GM19043 (cell line): ENCODE results near the gene DPYD.
A peak's percentile ranks its signal among the peaks of the same experiment; 100 is the strongest.

Experiments
- ATAC-seq: cut with Tn5 transposase; IDR thresholded peaks from one replicate; pipeline ENCODE4 v1.9.1; 2021; ENCODE audit warnings: low read depth; ENCODE audit not compliant: unreplicated experiment

The DPYD gene

DNA sequence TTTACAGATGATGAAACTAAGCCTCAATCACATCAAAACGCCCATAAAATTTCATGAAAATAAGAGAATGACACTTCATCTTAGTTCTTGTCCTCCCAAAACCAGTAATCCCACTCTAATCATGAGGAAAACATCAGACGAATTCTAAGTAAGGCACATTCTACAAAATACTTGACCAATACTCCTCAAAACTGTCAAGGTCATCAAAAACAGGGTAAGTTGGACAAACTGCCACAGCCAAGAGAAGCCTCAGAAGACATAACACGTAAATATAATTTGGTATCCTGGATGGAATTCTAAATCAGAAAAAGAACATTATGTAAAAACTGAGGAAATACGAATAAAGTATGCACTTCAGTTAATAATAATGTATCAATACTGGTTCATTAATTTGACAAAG, 128.2 kb downstream of the DPYD start:
- no peak for ATAC-seq

DNA sequence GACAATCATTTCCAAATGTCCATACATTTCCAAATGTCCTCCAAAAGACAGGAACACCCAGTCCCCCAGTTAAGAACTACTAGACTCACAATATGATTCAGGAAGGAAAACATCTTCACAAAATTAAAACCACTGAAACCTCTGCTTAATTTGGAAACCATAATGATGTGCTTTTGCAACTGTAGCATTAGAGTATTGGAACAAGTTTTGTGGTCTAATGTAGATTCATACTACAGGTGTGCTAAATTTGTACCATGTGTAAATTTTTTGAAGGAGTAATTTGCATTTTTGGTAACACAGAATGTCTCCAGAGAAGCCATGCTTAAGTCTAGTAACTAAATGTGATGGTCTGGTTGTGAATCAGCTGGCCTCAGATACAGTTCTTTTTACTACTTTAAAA, 129.6 kb downstream of the DPYD start:
- ATAC-seq: peak; percentile 76

DNA sequence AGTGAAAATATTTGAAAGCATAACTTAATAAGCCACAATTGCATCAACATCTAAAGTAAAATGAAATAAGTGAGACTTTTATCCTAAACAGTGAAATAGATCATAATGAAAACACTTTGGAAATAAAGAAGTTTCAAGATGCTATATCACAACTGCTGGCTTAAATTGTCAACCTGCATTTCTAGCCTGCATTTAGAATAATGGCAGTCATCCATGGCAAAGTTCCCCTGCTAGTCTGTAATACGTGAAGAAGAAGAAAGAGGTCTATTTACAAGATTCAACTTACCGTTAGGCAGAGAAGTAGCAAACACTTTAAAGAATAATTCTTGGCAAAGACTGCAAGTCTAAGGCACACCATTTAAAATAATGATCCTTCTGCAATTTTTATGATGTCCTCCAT, 133.6 kb downstream of the DPYD start:
- no peak for ATAC-seq

DNA sequence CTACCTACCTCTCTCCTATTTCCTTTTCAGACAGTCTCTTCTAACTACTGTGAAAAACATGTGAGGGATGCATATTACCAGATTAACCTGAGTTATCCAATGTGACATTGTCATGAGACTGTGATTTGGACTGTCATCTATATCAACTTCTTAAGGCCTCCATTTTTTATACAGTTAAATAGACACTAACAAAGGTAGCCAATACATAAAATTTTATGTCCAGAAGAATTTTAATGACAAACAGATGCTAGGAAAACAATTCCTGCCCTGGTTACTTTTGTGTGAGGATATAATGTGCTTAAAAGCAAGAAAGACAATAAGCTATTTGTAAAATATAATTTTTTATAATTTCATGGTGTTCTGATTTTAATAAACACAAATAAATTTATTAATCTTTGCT, 136.2 kb downstream of the DPYD start:
- ATAC-seq: no peak

DNA sequence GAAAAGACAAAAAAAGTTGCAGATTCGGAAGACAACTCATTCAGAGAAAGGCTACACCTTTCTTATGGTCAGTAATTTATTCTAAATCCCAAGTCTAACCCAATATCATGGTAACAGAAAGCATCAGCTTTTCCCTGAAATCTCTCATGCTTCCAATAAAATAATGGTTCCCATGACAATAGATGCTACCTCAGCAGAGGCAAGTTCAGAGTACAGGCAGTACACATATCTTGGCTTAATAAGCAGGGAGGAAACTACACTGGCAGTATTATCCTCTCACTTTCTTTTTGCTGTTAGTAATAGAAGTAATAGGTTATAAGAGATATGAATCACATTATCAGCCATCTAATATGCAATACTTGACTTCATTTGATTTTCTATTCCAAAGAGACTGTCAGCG, 137.1 kb downstream of the DPYD start:
- ATAC-seq: no peak

DNA sequence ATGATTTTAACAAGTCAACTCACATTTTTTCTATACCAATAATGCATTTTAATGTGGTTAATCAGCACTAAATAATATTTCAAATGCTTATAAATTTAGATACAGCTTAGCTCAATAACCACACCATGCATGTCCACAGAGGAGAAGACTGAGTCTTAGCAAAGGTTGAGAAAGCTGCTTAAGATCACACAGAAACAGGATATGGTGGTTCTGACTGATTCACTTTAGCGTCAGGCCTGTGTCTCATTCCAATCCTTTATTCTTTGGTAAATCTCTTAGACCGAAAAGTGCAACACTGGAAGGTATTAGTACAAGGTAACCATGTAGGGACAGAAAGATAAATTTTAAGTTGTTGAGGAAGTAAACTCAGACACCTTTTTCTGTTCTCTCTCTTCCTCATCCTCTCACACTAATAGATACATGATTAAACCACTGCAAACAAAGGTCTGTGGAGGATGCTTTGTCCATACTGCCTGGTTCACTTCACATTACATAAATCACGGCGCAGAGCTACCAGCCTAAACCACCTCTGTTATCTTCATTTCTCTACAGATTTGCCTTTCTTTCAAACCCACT, 139.0 kb downstream of the DPYD start:
- ATAC-seq: peak; percentile 73

DNA sequence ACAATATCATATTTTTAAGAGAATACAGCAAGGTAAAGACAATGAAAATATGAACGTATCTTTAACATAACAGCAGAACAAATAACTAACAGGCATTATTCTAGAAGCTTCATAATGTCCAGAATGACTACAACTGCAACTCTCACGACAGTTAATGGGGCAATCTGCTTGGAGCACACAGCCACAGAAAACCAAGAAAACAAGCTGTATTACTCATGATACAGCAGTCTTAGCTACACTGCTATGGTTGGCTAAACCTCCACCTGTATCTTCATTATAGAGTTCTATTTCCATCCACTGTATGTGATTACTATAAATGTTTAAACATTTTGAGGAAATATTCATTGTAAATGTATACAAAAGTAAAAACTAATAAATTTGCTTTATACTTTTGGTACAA, 139.9 kb downstream of the DPYD start:
- ATAC-seq: no peak

DNA sequence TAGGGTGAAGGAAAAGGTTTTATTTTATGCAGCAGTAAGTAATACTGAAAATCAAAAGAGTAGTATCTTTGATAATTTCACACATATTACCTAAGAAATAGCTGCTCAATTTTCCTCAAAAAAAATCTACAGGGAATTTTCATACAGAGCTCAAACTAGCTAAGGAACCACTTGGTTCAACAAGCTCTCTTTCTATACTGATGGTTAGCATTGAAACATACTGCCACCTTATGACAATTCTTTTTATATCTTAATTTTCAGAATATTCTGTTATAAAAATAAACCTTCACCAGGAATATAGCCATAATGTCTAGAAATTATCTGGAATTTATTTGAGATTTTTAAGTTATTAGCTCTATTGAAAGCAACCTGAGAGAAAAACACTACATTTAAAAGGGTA, 142.1 kb downstream of the DPYD start:
- ATAC-seq: no peak

DNA sequence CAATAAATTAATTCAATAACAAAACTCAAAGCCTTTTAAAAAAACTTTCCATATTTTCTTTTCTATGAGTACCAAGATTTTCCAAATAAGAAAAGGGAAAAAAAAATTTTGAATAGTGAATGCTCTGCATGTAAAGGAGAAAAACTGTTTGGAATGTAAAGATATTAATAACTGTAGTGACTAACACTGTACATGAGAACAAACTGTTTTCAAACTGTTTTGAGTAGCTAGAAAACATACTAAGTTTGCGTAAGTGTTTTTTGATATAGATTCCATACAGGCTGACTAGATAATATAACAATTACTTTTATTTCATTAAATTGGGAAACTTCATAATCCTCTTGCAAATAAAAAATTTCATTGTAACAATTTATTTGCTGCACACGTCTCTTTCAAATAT, 150.5 kb downstream of the DPYD start:
- no peak for ATAC-seq

DNA sequence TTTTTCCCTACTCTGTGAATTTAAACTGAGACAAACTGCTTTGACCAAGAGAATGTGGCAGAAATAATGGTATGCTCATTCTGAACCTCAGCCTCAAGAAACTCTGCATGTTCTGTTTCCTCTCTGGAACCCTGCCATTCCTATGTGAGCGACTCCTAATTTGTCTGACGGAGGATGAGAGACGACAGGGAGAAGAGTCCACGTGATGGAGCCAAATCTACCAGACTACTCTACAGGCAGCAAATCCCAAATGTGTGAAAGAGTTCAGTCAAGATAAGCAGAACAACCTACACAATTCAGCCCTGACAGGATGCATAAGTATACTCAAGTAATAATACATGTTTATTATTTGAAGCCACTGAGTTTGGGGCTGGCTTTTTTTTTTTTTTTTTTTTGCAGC, 153.5 kb downstream of the DPYD start:
- ATAC-seq: no peak

DNA sequence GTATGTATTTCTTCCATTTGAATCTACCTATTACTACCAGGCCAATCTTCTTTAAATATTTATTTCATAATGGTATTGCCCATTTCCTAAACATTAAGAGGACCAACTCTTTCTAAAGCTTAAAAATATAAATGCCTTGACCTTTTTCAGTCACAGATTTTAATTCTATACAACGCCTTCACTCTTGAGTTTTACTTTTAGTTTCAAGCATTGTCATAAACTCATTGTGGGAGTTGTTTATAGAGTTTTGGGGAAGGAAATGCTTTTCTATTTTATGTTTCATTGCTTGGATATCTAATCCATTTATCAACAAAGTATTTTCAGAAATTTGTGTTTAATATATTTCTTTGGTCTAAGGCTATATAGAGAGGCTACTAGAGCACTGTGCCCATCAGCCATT, 155.8 kb downstream of the DPYD start:
- ATAC-seq: no peak

DNA sequence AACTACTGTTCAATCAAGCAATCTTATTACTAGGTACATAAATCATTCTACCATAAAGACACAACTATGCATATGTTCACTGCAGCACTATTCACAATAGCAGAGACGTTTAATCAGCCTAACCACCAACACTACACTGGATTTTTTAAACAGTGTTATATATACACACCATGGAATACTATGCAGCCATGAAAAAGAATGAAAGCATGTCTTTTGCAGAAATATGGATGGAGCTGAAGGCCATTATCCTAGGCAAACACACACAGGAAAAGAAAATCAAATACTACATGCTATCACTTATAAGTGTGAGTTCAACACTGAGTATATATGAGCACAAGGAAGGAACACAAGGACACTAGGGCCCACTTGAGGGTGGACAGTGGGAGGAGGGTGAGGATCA, 159.2 kb downstream of the DPYD start:
- no peak for ATAC-seq

DNA sequence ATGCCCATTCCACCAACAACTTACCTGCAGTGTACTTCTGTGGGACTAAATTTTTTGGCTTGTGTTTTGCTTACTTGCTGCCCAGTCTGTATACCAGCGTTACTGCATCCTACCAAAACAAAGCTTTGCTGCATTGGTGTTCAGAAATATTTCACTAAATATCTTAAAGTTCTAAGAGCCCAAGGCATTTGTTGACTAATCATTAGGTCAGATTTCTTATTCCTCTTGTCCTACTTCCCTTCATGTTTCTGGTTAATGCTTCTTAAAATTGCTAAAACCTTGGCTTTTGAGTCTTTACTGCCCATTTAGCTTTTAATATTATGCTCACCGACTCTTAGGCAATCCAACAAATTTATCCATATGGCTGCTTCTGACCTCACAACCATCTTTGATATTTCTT, 161.8 kb downstream of the DPYD start:
- no peak for ATAC-seq

DNA sequence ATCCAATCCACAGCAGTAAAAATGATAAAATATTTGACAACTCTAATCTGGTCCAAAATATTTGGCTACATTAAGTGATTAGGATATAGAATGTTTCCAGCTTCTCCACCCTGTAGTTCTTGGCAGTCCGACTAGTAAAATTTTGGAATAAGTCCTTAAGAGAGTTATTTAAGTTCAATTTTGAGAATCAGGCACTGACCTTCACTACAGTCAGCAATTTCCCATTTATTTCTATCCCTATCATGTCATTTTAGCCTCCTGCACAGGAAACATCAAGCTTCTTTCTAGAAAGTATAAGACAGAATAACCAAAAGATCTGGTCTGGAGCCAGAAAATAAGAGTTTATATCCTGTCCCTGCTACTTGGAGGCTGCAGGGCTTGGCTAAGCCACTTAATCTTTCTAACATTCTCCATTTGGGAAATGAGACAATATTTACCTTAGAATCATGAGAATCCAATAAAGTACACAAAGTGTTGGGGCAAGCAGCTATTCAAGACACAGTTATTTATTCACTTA, 162.2 kb downstream of the DPYD start:
- no peak for ATAC-seq

DNA sequence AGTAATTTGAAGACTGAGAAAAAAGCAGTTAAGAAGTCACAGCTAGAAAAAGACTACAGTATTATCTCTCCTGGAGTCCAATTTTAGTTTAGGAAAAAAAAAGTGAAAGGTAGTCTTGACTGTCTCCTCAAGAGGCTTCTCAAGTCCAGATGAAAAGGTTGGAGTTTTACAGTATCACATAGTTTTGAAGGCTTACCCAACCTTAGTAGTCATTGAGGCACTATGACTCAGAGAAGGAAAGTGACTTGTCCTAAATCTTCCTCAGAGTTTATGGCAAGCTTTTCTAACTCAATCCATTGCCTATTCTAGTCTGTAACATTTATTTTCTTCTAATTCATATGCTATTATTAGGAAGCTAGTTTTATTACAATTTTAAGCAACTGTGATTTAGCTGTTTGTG, 174.9 kb downstream of the DPYD start:
- ATAC-seq: no peak

DNA sequence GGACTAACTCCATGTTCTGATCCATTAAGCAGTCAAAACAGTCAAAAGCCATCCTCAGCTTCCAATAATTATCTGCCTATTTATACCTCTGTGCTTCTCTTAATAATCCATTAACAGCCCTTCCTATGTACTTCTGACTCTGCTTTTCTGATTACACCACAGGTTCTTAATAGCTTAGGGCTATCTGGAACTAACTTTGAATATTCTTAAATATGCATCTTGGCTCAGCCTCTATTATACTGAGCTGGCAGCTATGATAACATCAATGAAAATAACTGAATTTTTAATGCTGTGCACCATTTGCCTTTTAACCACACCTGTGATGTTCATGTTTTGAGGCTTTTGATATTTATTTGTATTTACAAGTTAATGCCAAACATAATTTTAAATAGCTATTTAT, 175.9 kb downstream of the DPYD start:
- ATAC-seq: no peak

DNA sequence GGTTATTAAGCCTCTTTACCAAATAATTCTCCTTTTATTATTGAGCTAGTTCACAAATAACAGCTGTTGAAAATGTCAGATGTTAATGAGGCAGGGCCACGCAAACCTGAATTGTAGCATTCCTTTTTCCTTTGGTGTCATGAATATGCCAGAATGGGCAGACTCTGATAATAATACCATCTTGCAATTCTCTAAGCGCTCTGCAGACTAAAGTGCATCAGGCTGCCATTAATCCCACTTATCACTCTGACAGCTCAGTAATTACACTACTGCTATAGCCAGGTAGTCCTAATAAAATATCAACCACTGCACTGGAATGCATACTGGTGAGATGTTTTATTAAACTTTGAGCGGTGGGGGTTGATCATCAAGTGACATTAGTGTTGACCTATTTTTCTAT, 177.7 kb downstream of the DPYD start:
- ATAC-seq: no peak

DNA sequence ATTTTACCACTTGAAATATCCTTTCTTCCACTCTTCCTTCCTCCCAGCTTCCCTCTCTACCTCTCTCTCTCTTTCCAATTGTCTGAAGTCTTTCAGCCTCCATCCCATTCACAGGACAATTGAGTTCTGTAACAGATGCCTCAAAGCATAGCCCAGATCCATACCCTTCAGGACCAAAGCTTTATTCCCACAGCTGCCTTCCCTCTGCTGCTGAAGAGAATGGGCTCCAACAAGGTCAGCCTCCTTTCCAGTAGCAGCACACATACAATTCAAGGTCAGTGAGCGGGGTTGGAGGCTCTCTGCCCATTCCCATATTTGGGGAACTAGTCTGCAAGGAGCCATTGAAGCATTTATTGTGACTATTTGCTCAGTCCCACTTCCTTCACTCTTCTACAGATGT, 179.9 kb downstream of the DPYD start:
- no peak for ATAC-seq

DNA sequence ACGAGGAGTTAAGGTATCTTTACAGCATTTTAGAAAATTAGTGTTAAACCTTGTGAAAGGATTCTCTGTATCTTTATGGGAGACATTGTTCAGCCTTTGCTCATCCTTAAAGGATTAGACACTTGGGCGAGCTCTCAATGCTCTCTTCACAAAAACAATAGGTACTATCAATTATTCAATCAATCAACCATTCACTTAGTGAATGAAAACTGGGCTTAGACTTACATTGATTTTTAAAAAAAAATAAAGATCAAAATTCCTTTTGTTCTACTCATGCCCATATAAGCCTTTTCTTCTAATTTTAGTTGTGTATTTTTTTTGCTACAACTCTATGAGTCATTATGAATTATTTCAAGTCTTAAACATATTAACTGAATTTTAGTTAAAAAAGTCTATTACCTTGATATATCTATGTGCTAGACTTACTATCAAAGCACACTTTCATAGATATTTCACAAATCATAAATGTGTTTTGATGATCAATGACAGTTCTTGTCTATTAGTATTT, 181.2 kb downstream of the DPYD start:
- ATAC-seq: no peak

DNA sequence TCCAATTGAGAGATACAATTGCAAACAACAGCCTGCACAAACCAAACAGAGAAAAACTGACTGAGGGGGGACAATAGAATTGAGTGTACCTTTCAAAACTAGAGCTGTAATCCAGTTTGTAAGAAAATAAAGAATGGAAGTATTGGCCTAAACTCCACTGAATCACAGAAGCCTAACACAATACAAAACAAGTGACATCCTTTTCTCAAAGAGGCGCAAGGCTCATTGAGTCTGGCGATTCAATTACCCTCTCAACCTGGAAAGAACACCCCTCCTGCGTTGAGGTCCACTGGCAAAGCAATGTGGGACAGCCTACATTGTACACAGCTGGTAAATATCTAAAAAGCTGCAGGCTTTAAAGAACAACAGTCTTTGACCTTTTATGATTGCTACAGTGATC, 182.6 kb downstream of the DPYD start:
- no peak for ATAC-seq

DNA sequence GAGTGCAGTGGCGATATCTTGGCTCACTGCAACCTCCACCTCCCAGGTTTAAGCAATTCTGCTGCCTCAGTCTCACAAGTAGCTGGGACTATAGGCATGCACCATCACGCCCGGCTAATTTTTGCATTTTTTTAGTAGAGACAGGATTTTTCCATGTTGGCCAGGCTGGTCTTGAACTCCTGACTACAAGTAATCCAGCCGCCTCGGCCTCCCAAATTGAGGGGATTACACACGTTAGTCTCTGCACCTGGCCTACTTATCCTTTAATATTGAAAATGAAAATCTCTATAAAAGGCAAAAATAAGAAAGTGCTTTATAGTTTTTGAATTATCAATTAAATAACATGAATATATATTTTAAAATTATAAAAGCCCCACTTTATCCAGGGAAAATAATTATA, 190.6 kb downstream of the DPYD start:
- ATAC-seq: no peak

DNA sequence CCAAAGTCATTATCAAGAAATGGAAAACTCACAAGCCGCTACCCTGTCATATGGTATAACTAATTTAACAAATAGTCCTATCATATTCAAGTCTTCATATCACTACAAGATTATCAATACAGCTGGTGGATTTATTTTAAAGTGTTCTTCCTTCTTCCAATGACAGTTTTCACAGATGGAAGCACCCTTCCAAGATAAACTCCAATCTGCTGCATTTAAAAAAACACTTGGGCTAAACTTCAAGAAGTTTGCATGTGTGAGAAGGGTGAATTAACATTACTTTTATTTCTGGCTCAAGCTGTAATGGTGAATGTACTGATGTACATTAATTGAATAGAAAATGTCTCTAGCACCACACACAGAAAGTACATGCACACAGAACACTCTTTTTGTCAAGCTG, 192.4 kb downstream of the DPYD start:
- ATAC-seq: no peak

DNA sequence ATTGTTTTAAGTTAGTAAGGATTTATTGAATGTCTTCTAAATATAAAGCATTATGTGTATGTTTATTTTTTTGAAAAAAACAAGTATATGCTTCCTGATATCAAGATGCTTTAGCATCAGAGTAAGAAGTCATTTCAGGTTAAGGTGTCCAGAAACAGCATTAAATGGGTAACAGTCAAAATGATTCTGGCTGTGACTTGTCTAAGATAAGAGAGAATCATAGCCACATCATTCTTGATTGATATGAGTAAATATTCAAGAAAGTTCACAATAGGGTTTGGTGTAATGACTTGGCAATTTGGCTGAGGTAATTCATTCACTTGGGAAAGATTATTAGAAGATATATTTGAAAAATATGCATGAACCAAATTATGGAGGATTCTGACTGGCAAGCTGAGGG, 193.8 kb downstream of the DPYD start:
- ATAC-seq: no peak
